NT2/D1 (cell line): ENCODE data around the gene A1BG.
A peak's percentile ranks its signal among the peaks of the same experiment; 100 is the strongest.

Source experiments
- DNase-seq: peaks from one replicate; pipeline ENCODE4 v3.0.0-alpha.2; 2011; ENCODE audit warnings: low read depth, low spot score
- H3K27me3 ChIP-seq: 2 replicates; pipeline ENCODE4 v1.6.0; 2011; ENCODE audit warnings: mild to moderate bottlenecking; ENCODE audit not compliant: insufficient read length, insufficient read depth
- H3K36me3 ChIP-seq: 2 replicates; pipeline ENCODE4 v1.6.1; 2011; ENCODE audit warnings: mild to moderate bottlenecking, low read length, mixed read lengths; ENCODE audit not compliant: insufficient read depth, insufficient read length
- H3K4me1 ChIP-seq: 2 replicates; pipeline ENCODE4 v1.5.1; 2011; ENCODE audit not compliant: insufficient read depth, insufficient read length
- H3K4me3 ChIP-seq: 2 replicates; pipeline ENCODE4 v1.5.1; 2011; ENCODE audit warnings: low read depth; ENCODE audit not compliant: insufficient read length
- H3K9ac ChIP-seq: 2 replicates; pipeline ENCODE4 v1.6.0; 2011; ENCODE audit warnings: low read depth; ENCODE audit not compliant: insufficient read length
- H3K9me3 ChIP-seq: 2 replicates; pipeline ENCODE4 v1.5.1; 2011; ENCODE audit warnings: mild to moderate bottlenecking, low read length; ENCODE audit not compliant: insufficient read depth
- SUZ12 ChIP-seq: IDR thresholded peaks from 2 replicates; pipeline ENCODE4 v1.6.1; 2011; ENCODE audit not compliant: insufficient read length, insufficient read depth; ENCODE audit errors: extremely low read depth
- YY1 ChIP-seq: IDR thresholded peaks from 2 replicates; pipeline ENCODE4 v1.6.1; 2011; ENCODE audit not compliant: insufficient read length, insufficient read depth
- ZNF274 ChIP-seq: IDR thresholded peaks from 2 replicates; pipeline ENCODE4 v1.6.1; 2011; ENCODE audit warnings: mild to moderate bottlenecking, low read depth, low read length

A1BG gene

GRCh38 chr19:58372311-58373133, 19.2 kb upstream of the A1BG start:
- Histone ChIP-seq H3K9me3 (no peaks in the 10 kb centered on the region), H3K9ac (no peak overlapping the region), H3K4me1 (peaks cover 3% of the 10 kb centered on the region), H3K36me3 (peaks cover 5% of the 10 kb centered on the region), H3K4me3 (no peak overlapping the region), H3K27me3 (no peaks in the 10 kb centered on the region)
- TF ChIP-seq SUZ12 (no peak), YY1 (no peak), ZNF274 (no peak)
- DNase-seq, result no peak

- no peak for DNase-seq
- no peaks in the 10 kb centered on the region for H3K27me3 ChIP-seq
- H3K36me3 ChIP-seq, result peaks cover 17% of the 10 kb centered on the region
- H3K9me3 ChIP-seq, result no peaks in the 10 kb centered on the region
- TF ChIP-seq YY1 (no peak), SUZ12 (no peak), ZNF274 (no peak)
- H3K9ac ChIP-seq, result no peak overlapping the region
- H3K4me3 ChIP-seq, result no peak overlapping the region
- peaks cover 4% of the 10 kb centered on the region for H3K4me1 ChIP-seq
Measured at GRCh38 chr19:58368561-58369360, 15.5 kb upstream of the A1BG start.

GRCh38 chr19:58367698-58368454, 14.6 kb upstream of the A1BG start:
- H3K36me3 ChIP-seq, result peaks cover 17% of the 10 kb centered on the region
- H3K9me3 ChIP-seq, result no peaks in the 10 kb centered on the region
- peaks cover 4% of the 10 kb centered on the region for H3K4me1 ChIP-seq
- no peak overlapping the region for H3K9ac ChIP-seq
- H3K27me3 ChIP-seq, result no peaks in the 10 kb centered on the region
- DNase-seq, result no peak
- TF ChIP-seq ZNF274 (no peak), SUZ12 (no peak), YY1 (no peak)
- no peak overlapping the region for H3K4me3 ChIP-seq

GRCh38 chr19:58366585-58367430, 13.5 kb upstream of the A1BG start:
- H3K9me3 ChIP-seq, result no peaks in the 10 kb centered on the region
- peaks cover 1% of the 10 kb centered on the region for H3K4me1 ChIP-seq
- no peaks in the 10 kb centered on the region for H3K27me3 ChIP-seq
- peaks cover 17% of the 10 kb centered on the region for H3K36me3 ChIP-seq
- DNase-seq, result no peak
- no peak overlapping the region for H3K9ac ChIP-seq
- H3K4me3 ChIP-seq, result no peak overlapping the region
- TF ChIP-seq ZNF274, result no peak
- no peak for TF ChIP-seq SUZ12
- TF ChIP-seq YY1, result no peak

GRCh38 chr19:58364146-58364545, 10.9 kb upstream of the A1BG start:
- H3K9ac ChIP-seq, result no peak overlapping the region
- DNase-seq, result no peak
- H3K4me3 ChIP-seq, result no peak overlapping the region
- H3K27me3 ChIP-seq, result no peaks in the 10 kb centered on the region
- TF ChIP-seq SUZ12, result no peak
- TF ChIP-seq YY1, result no peak
- TF ChIP-seq ZNF274, result no peak
- peaks cover 1% of the 10 kb centered on the region for H3K4me1 ChIP-seq
- H3K36me3 ChIP-seq, result peaks cover 17% of the 10 kb centered on the region
- no peaks in the 10 kb centered on the region for H3K9me3 ChIP-seq

- no peak for TF ChIP-seq SUZ12
- TF ChIP-seq YY1, result peak; percentile 51
- Histone ChIP-seq H3K4me1 (peaks cover 9% of the 10 kb centered on the region), H3K27me3 (no peaks in the 10 kb centered on the region), H3K9ac (peak within 1 kb of the TSS; percentile 96), H3K4me3 (peak within 1 kb of the TSS; percentile 93), H3K9me3 (no peaks in the 10 kb centered on the region), H3K36me3 (peaks cover 18% of the 10 kb centered on the region)
- DNase-seq, result peak; percentile 87
Measured at GRCh38 chr19:58362272-58362994, 9.1 kb upstream of the A1BG start, which contains the start of gene ZNF497. Gene ZNF497, minus strand, starts transcription at chr19:58362751. Its CDS starts 5,116 bp downstream, at chr19:58357635.
